ENCODE data around the gene TBC1D8.

DNA sequence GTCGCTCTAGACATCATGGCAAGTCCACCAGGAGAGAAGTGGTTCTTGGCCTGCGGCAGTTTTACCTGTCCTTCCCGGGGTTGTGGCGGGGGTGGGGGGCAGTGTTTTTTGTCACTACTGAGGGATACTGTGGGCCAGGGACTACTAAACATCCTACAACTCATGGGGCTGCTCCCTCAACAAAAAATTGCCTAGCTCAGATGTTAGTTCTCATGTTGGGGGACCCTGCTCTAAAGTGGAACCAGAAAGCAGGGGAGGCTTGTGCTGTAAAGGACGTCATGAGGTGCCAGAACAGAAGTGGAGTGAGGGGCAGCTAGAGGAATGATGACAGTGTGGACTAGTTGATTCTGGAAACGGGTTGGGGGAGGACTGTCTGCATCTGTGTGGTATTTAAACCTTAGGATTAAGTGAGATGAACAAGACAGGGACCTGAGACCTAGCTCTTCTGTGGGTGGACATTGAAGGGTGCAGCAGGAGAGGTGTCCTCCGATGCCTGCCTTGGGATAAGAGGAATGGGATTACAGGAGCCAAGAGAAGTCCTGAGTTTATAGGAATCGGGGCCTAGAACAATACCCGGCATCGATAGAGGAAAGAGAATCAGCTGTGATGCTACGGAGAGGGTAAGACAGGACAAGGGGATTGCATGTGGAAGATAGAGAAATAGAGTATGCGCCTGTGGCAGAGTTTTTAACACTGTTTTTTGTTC, 146.4 kb downstream of the TBC1D8 start:
- no peak for TF ChIP-seq CTCF (IDR thresholded peaks at IDR 0.05; ENCODE audit: insufficient read depth, low read length)
- TF ChIP-seq POLR2AphosphoS5 (IDR thresholded peaks at IDR 0.05; ENCODE audit: low read depth): no peak
- TF ChIP-seq, protein P1, sequence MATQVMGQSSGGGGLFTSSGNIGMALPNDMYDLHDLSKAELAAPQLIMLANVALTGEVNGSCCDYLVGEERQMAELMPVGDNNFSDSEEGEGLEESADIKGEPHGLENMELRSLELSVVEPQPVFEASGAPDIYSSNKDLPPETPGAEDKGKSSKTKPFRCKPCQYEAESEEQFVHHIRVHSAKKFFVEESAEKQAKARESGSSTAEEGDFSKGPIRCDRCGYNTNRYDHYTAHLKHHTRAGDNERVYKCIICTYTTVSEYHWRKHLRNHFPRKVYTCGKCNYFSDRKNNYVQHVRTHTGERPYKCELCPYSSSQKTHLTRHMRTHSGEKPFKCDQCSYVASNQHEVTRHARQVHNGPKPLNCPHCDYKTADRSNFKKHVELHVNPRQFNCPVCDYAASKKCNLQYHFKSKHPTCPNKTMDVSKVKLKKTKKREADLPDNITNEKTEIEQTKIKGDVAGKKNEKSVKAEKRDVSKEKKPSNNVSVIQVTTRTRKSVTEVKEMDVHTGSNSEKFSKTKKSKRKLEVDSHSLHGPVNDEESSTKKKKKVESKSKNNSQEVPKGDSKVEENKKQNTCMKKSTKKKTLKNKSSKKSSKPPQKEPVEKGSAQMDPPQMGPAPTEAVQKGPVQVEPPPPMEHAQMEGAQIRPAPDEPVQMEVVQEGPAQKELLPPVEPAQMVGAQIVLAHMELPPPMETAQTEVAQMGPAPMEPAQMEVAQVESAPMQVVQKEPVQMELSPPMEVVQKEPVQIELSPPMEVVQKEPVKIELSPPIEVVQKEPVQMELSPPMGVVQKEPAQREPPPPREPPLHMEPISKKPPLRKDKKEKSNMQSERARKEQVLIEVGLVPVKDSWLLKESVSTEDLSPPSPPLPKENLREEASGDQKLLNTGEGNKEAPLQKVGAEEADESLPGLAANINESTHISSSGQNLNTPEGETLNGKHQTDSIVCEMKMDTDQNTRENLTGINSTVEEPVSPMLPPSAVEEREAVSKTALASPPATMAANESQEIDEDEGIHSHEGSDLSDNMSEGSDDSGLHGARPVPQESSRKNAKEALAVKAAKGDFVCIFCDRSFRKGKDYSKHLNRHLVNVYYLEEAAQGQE (IDR thresholded peaks at IDR 0.05; ENCODE audit: insufficient replicate concordance, low read depth): no peak
- TF ChIP-seq GABPA (IDR thresholded peaks at IDR 0.05; ENCODE audit: low read depth): no peak

All from HL-60 (cell line).